ENCODE measurements around the gene FAM117A. TPM values are rescaled to one million over a fixed set of nuclear protein-coding genes. Genes with fewer than 3 reads are reported as not detected.

FAM117A gene
- total and polyA plus RNA-seq, 2 donors = 6.2 to 33.1 TPM

- Histone ChIP-seq H3K4me3 (ENCODE audit: low read depth, low read length) (no peak overlapping the region), H3K36me3 (ENCODE audit: insufficient read depth) (peaks cover 1% of the 10 kb centered on the region), H3K4me1 (ENCODE audit: insufficient read depth) (no peaks in the 10 kb centered on the region), H3K27ac (ENCODE audit: low read depth) (no peak overlapping the region)
- WGBS = 88% methylated on average over 9 of the region's 9 CpGs
- no peak for DNase-seq (ENCODE audit: extremely low spot score)
These were observed 7.4 kb downstream of the FAM117A start for GRCh38 chr17:49756323-49757150.

GRCh38 chr17:49755663-49756283, 8.2 kb downstream of the FAM117A start:
- Histone ChIP-seq H3K4me3 (ENCODE audit: low read depth, low read length) (no peak overlapping the region), H3K27ac (ENCODE audit: low read depth) (no peak overlapping the region), H3K4me1 (ENCODE audit: insufficient read depth) (no peaks in the 10 kb centered on the region), H3K36me3 (ENCODE audit: insufficient read depth) (peaks cover 1% of the 10 kb centered on the region)
- WGBS = 77% methylated on average over 4 of the region's 4 CpGs
- DNase-seq (ENCODE audit: extremely low spot score) = no peak

- 52% methylated on average over 8 of the region's 8 CpGs for WGBS
- Histone ChIP-seq H3K27ac (ENCODE audit: low read depth) (no peak overlapping the region), H3K4me1 (ENCODE audit: insufficient read depth) (no peaks in the 10 kb centered on the region), H3K4me3 (ENCODE audit: low read depth, low read length) (no peak overlapping the region), H3K36me3 (ENCODE audit: insufficient read depth) (peaks cover 1% of the 10 kb centered on the region)
- DNase-seq (ENCODE audit: extremely low spot score) = no peak
These were observed 10.0 kb downstream of the FAM117A start for GRCh38 chr17:49753959-49754391.

- no peak for DNase-seq (ENCODE audit: extremely low spot score)
- 82% methylated on average over 3 of the region's 3 CpGs for WGBS
- H3K27ac ChIP-seq (ENCODE audit: low read depth) = no peak overlapping the region
- H3K36me3 ChIP-seq (ENCODE audit: insufficient read depth) = no peaks in the 10 kb centered on the region
- no peak overlapping the region for H3K4me3 ChIP-seq (ENCODE audit: low read depth, low read length)
- H3K4me1 ChIP-seq (ENCODE audit: insufficient read depth) = no peaks in the 10 kb centered on the region
These were observed 11.4 kb downstream of the FAM117A start for GRCh38 chr17:49752508-49752907.

GRCh38 chr17:49749730-49750129, 14.2 kb downstream of the FAM117A start:
- 92% methylated on average over 3 of the region's 3 CpGs for WGBS
- DNase-seq (ENCODE audit: extremely low spot score) = no peak

GRCh38 chr17:49748791-49749190, 15.1 kb downstream of the FAM117A start:
- H3K4me3 ChIP-seq (ENCODE audit: low read depth, low read length) = no peak overlapping the region
- WGBS = 80% methylated on average over 7 of the region's 7 CpGs
- H3K36me3 ChIP-seq (ENCODE audit: insufficient read depth) = no peaks in the 10 kb centered on the region
- H3K4me1 ChIP-seq (ENCODE audit: insufficient read depth) = peaks cover 1% of the 10 kb centered on the region
- no peak for DNase-seq (ENCODE audit: extremely low spot score)
- H3K27ac ChIP-seq (ENCODE audit: low read depth) = no peak overlapping the region

More at GRCh38 chr17:49749730-49750129, 14.2 kb downstream of the FAM117A start:
- H3K27ac ChIP-seq (ENCODE audit: low read depth) = no peak overlapping the region
- H3K4me1 ChIP-seq (ENCODE audit: insufficient read depth) = peaks cover 1% of the 10 kb centered on the region
- no peak overlapping the region for H3K4me3 ChIP-seq (ENCODE audit: low read depth, low read length)
- H3K36me3 ChIP-seq (ENCODE audit: insufficient read depth) = no peaks in the 10 kb centered on the region

GRCh38 chr17:49748223-49748622, 15.7 kb downstream of the FAM117A start:
- no peaks in the 10 kb centered on the region for H3K36me3 ChIP-seq (ENCODE audit: insufficient read depth)
- 87% methylated on average over 3 of the region's 3 CpGs for WGBS

GRCh38 chr17:49747632-49748031, 16.3 kb downstream of the FAM117A start:
- WGBS = 85% methylated on average over 1 of the region's 1 CpG
- Histone ChIP-seq H3K36me3 (ENCODE audit: insufficient read depth) (no peaks in the 10 kb centered on the region), H3K4me3 (ENCODE audit: low read depth, low read length) (no peak overlapping the region), H3K27ac (ENCODE audit: low read depth) (no peak overlapping the region), H3K4me1 (ENCODE audit: insufficient read depth) (peaks cover 3% of the 10 kb centered on the region)
- no peak for DNase-seq (ENCODE audit: extremely low spot score)

More at GRCh38 chr17:49748223-49748622, 15.7 kb downstream of the FAM117A start:
- no peak overlapping the region for H3K4me3 ChIP-seq (ENCODE audit: low read depth, low read length)
- no peak for DNase-seq (ENCODE audit: extremely low spot score)
- no peak overlapping the region for H3K27ac ChIP-seq (ENCODE audit: low read depth)
- peaks cover 1% of the 10 kb centered on the region for H3K4me1 ChIP-seq (ENCODE audit: insufficient read depth)

- no peak for DNase-seq (ENCODE audit: extremely low spot score)
- no peaks in the 10 kb centered on the region for H3K36me3 ChIP-seq (ENCODE audit: insufficient read depth)
- peaks cover 5% of the 10 kb centered on the region for H3K4me1 ChIP-seq (ENCODE audit: insufficient read depth)
- no peak overlapping the region for H3K4me3 ChIP-seq (ENCODE audit: low read depth, low read length)
- H3K27ac ChIP-seq (ENCODE audit: low read depth) = peak overlapping the region; percentile 16
- WGBS = 82% methylated on average over 5 of the region's 5 CpGs
These were observed 17.0 kb downstream of the FAM117A start for GRCh38 chr17:49746791-49747490.

- Histone ChIP-seq H3K4me3 (ENCODE audit: low read depth, low read length) (no peak overlapping the region), H3K4me1 (ENCODE audit: insufficient read depth) (peaks cover 5% of the 10 kb centered on the region), H3K36me3 (ENCODE audit: insufficient read depth) (no peaks in the 10 kb centered on the region), H3K27ac (ENCODE audit: low read depth) (no peak overlapping the region)
- no peak for DNase-seq (ENCODE audit: extremely low spot score)
- 71% methylated on average over 1 of the region's 1 CpG for WGBS
These were observed 18.5 kb downstream of the FAM117A start for GRCh38 chr17:49745175-49746139.

- no peak overlapping the region for H3K4me3 ChIP-seq (ENCODE audit: low read depth, low read length)
- WGBS = 10% methylated on average over 1 of the region's 1 CpG
- peaks cover 11% of the 10 kb centered on the region for H3K4me1 ChIP-seq (ENCODE audit: insufficient read depth)
- no peaks in the 10 kb centered on the region for H3K36me3 ChIP-seq (ENCODE audit: insufficient read depth)
- peak overlapping the region; percentile 78 for H3K27ac ChIP-seq (ENCODE audit: low read depth)
- no peak for DNase-seq (ENCODE audit: extremely low spot score)
These were observed 21.7 kb downstream of the FAM117A start for GRCh38 chr17:49742166-49742638.

- Histone ChIP-seq H3K27ac (ENCODE audit: low read depth) (peak overlapping the region; percentile 69), H3K4me3 (ENCODE audit: low read depth, low read length) (no peak overlapping the region), H3K36me3 (ENCODE audit: insufficient read depth) (no peaks in the 10 kb centered on the region), H3K4me1 (ENCODE audit: insufficient read depth) (peaks cover 11% of the 10 kb centered on the region)
- 34% methylated on average over 3 of the region's 3 CpGs for WGBS
- DNase-seq (ENCODE audit: extremely low spot score) = no peak
These were observed 22.2 kb downstream of the FAM117A start for GRCh38 chr17:49741692-49742076.
